Iris pigment epithelial cell (primary cell): Measurements from ENCODE around the gene SYNM.
"Not testable (repeated sequence)": the region's sequence is repeated elsewhere in the genome, so short reads cannot be mapped to it uniquely, and the experiment has no call there.

Experiments
- DNase-seq: peaks from one replicate; pipeline ENCODE4 v3.0.0-alpha.2; 2011; ENCODE audit warnings: low read depth

SYNM gene

DNA sequence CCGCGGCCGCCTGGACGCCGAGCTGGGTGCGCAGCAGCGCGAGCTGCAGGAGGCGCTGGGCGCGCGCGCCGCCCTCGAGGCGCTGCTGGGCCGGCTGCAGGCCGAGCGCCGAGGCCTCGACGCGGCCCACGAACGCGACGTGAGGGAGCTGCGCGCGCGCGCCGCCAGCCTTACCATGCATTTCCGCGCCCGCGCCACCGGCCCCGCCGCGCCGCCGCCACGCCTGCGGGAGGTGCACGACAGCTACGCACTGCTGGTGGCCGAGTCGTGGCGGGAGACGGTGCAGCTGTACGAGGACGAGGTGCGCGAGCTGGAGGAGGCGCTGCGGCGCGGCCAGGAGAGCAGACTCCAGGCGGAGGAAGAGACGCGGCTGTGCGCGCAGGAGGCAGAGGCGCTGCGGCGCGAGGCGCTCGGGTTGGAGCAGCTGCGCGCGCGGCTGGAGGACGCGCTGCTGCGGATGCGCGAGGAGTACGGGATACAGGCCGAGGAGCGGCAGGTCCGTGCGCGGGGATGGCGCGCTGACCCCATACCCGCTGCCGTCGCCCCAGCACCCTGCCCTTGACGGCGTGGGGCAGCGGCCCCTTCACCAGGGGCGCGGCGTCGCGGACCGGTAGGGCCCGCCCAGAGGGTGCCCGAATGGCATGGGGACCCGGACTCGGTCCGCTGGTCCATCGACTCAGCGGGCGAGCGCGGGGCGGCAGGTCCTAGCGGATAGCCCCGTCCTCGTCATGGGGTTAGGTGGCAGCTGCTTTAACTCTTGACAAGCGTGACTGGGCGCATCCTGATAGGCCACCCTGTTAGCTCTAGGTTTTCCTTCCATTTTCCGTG lies 848 bp downstream of the SYNM start:
- peak; percentile 70 for DNase-seq

DNA sequence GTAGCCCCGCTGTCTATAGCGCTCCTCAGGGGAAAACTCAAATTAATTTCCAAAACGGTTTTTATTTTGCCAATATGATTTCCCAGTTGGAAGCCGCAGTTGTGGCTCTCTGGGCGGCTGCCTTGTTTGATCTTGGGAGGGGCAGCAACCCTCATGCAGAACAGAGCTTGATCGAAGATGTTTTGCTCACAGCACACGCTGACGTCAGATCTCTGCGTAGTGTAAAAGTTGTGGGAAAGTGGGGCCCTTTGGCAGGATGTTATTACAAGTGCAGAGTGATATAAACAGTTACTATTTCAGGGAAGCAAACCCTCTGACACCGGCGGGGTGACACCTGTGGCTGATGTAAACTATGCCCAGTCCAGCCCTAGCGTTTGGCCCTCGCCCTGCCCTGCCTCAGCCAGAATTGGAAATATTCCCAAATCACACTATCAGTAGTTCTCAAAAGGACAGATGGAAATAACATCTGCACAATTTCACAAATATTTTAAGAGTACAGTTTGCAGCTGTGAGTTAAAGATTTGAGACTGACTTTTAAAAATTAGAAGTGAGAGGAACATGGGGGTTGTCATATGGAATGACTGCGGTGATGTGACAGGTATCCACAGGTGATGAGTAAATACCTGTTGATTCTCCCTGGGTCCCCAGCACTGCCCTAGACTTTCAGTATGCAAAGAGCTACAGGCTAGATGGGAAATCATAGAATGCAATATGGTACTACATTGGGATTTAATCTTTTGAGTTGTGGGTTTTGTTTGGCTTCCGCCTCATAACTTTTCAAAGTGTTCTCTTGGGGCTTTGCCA lies 1.7 kb downstream of the SYNM start:
- DNase-seq: peak; percentile 56

DNA sequence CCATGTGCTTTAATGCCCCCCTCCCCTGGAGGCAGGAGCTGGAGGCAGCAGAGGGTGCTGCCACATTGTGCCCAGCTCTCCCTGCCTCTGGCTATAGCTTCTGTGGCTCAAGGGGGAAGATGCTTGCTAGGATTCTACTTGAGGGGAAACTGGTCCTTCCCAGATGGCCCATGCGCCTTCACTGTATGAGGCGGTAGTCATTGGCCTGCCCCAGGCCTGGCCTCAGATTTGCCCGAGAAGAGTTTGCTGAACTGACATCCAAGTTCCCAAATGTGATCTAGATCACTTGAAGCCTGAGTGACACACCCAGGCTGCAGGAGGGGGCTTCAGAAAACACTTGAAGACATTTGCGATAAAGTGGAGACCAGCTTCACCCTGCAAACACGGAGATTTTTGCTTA lies 4.1 kb downstream of the SYNM start:
- DNase-seq: no peak

DNA sequence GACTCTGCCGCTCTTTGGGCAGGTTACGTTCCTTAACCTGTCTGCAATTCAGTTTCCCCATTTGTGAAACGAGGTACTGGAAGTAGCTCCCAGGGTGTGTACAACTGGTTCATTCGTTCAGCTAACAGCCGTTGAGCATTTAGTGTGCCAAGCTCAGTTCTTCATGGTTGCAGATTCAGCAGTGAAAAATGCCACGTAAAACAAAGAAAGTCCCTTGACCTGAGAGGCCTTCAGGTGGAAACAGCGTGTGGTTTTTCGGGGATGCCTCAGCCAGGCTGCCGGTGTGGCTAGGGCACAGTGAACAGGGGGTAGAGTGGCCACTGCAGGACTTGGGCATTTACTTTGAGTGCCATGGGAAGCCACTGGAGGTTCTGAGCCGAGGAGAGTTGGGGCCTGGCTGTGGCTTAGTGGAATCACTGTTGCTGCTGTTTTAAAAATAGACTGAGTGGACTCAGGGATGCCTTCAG lies 4.7 kb downstream of the SYNM start:
- no peak for DNase-seq

DNA sequence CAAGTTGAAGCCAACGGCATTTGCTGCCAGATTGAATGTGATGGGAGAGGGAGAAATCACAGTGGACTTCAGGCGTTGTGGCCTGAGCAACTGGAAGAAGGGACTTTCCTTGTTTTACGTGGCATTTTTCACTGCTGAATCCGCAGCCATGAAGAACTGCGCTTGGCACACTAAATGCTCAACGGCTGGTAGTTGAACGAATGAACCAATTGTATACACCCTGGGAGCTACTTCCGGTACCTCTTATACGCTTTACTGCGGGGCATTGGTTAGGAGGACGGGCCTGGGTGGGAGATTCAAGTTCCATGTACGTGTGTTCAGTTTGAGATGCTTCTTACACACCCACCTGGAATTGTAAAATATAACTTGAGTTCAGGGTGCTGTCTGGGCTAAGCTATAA lies 5.2 kb downstream of the SYNM start:
- DNase-seq: no peak

DNA sequence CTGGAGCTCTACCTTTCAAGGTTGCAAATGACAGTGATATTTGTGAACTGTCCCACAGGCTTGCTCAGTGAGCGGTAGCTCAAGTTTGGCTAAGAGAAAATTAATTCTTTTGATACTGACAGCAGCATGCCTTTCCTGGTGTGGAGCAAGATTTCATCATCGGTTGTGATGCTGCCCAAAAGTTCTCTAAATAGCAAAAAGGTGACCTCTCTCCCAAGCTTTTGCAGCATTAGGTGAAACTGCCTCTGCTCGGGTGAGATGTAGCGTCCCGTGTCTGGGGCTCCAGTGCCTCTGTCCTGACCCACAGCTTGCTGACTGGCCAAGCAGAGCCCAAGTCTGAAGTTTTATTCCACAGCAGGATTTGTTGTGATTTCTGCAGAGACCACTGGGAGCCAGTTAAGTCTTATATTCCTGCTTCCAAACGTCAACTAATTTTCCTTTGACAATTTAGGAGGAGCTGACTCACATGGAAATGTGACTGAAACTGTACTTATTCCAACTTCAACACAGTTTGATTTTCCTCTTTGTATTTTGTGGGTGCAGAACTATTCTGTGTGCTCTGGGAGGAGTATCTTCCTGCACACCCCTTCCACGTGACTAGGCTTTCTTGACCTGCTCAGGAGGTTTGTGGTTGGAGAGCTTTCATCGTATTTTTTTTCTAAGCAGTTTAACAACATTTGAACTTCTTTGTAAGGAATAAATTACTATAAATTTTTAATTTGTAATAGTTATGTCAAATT lies 5.9 kb downstream of the SYNM start:
- DNase-seq: no peak

DNA sequence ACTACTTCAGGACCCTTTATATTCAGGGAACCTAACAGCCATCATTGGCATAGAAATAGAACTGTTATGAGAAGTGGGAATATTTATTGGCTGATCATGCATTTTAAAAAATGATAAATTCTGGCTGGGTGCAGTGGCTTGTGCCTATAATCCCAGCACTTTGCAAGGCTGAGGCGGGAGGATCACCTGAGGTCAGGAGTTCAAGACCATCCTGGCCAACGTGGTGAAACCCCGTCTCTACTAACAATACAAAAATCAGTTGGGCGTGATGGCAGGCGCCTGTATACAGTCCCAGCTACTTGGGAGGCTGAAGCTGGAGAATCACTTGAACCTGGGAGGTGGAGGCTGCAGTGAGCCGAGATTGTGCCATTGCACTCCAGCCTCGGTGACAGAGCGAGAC lies 6.8 kb downstream of the SYNM start:
- not testable (repeated sequence) for DNase-seq

DNA sequence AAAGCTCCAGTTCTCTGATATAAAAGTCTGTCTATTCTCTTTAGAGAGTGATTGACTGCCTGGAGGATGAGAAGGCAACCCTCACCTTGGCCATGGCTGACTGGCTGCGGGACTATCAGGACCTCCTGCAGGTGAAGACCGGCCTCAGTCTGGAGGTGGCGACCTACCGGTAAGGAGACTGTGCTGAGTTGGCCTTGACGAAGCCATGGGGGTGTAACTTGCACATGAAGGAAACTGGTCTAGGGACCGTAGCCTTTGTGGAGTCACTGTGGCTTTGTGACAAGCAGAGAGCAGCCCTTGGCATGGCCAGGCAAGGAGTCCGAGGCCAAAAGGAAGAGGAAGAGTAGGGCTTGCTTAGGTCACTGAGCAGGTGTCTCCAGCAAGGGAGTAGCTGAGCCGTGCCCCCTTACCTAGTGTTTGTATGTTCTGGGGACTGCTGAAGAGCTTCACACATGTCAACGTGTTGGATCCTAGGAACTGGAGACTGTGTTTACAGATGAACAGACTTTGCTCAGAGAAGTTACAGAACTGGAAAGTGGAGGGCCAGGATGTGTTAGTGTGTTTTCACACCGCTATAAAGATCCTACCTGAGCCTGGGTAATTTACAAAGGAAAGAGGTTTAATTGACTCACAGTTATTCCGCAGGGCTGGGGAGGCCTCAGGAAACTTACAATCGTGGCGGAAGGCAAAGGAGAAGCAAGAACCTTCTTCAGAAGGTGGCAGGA lies 8.8 kb downstream of the SYNM start:
- DNase-seq: no peak

DNA sequence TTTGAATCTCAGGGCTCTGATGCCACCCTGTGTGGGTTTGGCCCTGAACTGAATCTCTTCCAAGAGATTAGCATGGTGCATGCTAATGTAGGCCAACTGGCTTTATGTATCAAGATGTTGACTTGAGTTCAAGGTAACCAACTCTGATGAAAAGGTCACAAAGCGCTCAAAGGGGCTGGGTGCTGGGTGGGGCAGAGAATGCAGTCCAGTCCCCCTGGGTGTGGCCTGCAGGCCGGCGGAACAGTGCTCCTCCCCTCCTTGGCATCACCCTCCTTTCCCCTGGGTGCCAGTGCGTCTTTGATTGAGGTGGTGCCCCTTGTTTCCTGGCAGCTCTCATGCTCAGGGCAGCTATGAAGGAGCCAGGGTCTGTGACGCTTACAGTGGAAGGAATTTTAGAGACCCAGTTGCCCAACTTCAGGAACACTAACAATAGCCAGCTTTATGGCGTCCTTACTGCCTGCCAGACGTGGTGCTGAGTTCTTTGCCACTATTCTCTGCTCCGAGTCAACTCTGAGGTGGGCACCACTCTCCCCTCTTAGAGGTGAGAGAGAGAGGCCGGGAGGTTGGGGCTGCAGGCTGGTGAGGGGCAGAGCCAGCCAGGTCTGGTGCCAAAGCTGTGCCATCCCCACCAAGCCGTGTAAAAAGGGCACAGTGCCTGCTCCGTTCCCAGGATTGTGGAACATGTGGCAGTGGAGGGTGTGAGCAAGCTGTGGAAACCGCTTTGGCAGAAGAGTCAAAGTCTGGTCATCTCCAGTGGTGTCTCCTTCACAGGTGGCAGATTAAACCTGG lies 9.8 kb downstream of the SYNM start:
- DNase-seq: no peak

DNA sequence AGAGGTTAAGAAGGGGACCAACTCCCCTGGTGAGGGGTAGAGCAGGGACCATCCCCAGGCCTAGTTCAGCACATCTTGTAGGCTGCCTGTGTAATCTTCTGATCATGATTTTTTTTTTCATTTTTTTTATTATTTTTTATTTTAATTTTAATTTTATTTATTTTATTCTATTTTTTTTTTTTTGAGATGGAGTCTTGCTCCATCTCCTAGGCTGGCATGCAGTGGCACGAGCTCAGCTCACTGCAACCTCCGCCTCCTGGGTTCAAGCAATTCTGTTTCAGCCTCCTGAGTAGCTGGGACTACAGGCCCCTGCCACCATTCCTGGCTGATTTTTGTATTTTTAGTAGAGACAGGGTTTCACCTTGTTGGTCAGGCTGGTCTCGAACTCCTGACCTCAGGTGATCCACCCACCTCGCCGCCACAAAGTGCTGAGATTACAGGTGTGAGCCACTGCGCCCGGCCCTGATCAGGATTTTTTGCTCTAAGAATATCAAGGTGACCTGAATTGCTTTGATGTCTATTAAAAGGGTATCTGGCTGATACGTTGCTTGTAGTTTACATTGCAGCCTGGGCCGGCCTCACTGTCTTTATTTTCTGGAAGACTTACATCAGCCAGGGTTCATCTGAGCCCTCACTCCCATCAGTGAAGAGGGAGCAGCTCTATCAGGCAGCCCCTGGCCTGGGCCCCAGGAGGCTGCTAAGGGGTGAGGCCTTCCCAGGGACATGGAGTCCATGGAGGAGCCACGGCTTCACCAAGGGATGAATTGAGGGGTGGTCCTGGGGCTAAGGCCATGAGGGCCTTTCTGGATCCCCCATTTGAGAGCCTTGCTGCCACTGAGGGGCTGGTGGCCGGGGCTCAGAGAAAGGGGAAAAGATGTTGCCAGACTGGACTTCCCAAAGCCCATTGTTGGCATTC lies 10.7 kb downstream of the SYNM start:
- no peak for DNase-seq

DNA sequence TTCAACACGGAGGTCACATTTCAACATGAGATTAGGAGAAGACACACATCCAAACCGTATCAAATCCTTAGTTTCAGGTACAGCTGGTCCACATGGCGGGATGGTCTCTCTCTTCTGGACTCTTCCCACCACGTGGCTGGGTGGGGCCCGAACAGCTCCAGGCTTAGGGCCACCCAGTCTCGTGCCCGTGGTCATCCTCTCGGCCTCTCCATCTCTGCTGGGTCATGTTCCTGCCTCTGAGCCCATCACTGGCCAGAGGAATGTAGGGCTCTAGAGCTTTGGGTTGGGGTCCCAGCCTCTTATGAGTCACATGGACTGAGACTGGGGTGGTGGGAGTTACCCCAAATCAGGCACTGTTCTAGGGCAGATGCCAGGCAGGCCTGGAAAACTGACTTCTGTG lies 12.2 kb downstream of the SYNM start:
- no peak for DNase-seq

DNA sequence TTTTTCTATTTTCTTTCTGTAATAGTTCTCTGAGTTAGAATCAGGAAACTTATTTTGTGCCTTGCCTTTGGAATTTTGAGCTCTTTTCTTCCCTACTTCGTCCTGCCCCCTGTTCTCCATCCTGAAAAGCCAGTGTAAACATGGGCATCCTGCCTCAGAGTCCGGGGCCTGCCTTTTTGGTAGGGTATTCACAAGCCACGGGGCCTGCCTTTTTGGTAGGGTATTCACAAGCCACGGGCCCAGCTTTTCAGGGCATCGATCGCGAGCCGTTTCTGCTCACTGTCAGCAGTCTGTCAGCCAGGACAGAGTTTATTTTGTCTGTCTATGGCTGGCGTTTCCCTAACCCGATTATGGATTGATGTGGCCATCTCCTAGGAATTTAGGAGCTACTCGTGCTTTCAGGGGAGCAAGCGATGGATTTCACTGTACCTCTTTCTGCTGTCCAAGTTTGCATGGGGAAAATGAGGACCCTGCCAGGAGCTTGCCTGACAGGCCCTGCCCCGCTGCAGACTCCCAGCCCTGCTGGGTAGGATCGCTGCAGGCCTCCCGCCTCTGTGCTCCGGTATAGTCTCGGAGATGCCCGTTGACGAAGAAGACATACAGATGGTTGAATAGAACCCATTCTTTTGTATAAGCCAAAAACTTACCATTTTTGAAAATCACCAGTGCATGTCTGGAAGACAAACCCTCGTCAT lies 12.8 kb downstream of the SYNM start:
- DNase-seq: no peak

DNA sequence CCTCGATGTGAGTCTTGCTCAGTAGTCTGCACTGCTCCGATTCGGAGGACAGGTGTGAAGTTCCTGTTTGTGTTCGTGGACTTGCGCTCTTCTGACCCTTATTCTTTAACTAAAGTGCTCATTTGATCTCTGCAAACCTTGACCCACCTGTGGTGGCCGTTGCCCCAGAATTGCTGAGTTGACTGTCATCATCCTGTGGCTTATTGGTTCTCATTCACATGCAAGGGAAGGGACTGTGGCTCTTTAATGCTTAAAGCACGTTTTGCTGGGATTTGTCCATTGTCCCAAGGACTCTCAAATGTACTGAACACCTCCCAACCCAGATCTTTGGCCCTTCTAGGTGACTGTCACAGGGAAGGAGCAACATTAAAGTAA lies 13.4 kb downstream of the SYNM start:
- no peak for DNase-seq

DNA sequence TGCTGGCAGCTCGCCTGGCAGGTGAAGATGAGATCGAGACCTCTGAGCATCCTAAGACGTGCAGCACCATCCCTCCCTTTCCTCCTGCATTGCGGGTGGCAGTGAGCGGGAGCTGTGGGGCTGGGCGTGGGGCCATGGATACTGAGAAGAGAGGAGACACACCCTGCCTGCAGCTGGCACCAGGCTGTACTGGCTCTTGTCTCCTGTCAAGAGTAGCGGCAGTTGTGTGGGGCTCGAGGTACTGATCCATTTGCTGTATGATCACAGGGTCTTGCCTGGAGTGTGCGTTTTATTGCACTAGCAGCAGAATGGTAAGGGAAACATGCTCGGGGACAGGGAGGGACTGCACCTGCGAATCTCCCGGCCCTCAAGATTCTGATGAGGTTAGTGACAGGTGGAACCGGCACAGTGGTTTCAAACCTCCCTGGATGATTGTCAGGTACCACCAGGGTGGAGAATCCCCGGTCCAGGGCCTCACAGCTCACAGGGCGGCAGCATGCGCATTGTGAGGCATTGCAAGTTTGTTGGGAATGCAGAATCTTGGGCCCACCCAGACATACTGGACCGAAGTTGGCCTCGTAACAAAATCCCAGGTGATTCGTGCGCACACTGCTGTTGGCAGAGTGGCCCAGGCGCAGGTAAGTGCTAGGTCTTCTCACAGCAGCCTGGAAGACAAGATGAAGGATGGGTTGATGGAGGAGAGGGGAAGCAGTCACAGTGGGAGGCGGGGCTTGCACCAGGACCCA lies 14.1 kb downstream of the SYNM start:
- no peak for DNase-seq

DNA sequence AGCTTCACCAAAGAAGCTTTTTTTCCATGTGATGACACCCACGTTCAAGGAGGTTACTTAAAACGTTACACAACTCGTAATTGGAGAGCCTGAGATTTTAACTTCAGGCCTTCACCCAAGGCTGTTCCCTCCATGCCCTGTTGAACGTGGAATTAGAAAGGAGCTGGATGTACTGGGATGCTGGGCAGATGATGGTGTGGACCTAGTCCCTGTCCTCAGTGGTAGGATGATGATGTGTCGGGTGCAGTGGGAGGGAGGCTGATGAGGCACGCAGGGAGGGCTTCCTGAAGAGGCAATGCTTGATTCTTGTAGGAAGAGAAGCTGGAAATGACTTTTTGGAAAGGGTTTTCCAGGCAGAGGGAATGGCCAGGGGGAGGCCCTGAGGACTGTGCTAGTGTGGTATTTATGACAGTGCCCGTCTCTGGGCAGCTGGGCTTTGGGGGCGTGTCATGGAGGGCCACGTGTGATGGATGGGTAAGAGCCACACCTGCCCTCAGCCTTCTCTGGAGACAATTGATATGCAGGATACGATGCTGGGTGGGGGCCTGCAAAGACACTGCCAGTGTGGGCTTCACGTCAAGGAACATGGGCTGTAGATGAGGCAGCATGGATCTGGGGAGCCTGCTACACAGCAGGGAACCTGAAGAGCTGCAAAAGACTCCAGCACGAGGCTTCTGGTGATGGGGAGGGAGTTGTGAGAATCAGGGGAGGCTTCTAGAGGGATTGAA lies 15.3 kb downstream of the SYNM start:
- no peak for DNase-seq

DNA sequence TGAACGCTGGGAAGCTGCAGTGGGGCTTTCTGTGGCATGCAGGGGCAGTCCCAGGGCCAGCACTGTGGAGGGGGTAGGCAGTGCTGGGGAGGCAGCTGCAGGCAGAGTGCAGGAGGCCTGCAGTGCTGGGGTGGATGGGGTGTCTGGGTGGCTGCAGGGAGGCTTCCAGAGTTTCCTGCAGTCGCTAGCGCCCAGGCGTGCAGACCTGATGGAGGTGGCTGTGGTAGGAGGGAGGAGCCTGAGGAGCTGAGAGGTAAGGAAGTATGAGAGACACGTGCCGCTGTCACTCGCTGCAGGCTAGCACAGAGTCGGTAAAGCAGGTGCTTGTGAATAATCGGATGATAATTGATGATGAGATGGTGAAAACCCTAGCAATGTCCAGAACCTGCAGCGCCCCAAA lies 16.3 kb downstream of the SYNM start:
- no peak for DNase-seq

DNA sequence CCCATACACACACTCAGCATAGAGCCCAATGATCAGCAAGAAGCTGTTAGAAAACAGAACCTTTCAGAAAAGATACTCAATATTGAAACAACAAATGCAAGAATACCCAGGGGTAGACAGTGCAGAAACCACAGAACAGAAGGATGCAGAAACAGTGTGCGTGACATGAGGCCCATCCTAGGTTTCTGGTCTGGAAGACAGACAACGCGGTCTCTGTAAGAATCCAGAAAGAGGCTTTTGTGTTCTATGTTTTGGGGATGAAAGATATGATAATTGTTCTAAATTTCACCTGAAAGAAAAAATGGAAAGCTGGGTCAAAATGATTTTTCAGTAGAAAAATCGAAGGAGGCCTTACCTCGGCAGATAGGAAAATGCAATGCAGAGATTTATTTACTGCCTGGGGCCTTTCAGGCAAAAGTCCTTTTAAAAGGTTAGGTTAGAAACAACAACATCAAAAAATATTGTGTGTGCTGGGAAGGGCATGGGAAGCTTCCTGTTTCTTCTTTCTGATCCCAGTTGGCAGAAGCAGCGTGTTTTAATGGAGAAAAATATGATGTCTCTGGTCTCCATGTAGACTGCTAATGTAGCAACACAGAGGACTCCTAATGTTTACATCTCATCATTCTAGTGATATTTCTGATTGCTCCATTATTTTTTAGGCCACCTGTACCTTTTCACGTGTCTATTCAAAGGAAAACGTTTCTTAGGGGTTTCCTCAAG lies 17.0 kb downstream of the SYNM start:
- no peak for DNase-seq
